AG10803 (cell line): ENCODE results near the gene PSMD5.
A peak's percentile ranks its signal among the peaks of the same experiment; 100 is the strongest.

Experiments
- DNase-seq: peaks from one replicate; pipeline ENCODE4 v3.0.0; 2010; ENCODE audit warnings: low read depth
- H3K4me3 ChIP-seq: 2 replicates; pipeline ENCODE4 v1.5.1; 2011; ENCODE audit warnings: mild to moderate bottlenecking, low read length, control low read depth
- TF ChIP-seq, protein P1 (sequence below): conservative IDR thresholded peaks from 2 replicates; pipeline ENCODE4 v1.5.1; 2011; ENCODE audit warnings: mild to moderate bottlenecking, low read length, control low read depth, inconsistent platforms

Gene PSMD5

DNA sequence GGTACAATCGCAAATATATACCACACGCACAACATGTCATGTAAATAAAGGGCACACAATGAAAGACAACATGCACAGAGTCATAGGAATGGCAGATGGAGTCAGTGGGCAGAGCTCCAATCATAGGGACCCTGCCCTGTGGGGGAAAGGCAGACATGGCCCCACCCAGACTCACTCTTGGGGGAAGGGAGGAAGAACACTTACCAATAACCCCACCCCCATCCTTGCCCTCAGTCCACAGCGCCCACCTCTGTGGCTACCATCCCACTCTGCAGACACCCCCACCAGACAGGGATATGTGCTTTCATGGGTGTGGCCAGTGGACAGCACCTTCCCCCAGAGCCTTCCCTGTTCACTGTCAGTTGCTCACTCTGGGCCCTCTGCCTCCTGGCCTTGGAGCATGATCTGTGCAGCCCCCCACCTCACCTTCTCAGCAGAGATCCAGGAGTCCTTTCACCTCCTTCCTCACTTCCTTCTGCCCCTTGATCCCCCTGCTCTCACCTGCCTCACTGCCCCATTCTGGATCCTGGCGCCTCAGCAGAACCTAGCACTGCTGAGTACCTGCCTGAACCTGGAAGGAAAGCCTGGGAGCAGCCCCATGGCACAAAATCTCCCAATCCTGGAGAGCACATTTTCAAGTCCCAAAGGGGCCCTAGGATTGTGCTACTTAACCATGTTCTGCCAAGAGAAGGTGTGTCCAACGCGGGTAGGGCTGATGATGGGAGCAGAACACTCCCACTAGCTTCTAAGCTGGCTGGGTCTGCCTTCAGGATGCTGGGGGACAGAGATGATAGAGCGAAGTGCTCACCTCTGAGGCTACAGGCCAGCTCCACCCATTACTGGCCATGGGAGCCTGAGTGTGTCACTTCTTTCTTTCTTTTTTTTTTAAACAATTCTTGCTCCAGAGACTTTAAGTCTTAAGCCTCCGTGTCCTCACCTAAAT, 35.7 kb upstream of the PSMD5 start:
- no peak for DNase-seq
- no peak overlapping the region for H3K4me3 ChIP-seq
- TF ChIP-seq, protein P1, sequence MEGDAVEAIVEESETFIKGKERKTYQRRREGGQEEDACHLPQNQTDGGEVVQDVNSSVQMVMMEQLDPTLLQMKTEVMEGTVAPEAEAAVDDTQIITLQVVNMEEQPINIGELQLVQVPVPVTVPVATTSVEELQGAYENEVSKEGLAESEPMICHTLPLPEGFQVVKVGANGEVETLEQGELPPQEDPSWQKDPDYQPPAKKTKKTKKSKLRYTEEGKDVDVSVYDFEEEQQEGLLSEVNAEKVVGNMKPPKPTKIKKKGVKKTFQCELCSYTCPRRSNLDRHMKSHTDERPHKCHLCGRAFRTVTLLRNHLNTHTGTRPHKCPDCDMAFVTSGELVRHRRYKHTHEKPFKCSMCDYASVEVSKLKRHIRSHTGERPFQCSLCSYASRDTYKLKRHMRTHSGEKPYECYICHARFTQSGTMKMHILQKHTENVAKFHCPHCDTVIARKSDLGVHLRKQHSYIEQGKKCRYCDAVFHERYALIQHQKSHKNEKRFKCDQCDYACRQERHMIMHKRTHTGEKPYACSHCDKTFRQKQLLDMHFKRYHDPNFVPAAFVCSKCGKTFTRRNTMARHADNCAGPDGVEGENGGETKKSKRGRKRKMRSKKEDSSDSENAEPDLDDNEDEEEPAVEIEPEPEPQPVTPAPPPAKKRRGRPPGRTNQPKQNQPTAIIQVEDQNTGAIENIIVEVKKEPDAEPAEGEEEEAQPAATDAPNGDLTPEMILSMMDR = no peak

DNA sequence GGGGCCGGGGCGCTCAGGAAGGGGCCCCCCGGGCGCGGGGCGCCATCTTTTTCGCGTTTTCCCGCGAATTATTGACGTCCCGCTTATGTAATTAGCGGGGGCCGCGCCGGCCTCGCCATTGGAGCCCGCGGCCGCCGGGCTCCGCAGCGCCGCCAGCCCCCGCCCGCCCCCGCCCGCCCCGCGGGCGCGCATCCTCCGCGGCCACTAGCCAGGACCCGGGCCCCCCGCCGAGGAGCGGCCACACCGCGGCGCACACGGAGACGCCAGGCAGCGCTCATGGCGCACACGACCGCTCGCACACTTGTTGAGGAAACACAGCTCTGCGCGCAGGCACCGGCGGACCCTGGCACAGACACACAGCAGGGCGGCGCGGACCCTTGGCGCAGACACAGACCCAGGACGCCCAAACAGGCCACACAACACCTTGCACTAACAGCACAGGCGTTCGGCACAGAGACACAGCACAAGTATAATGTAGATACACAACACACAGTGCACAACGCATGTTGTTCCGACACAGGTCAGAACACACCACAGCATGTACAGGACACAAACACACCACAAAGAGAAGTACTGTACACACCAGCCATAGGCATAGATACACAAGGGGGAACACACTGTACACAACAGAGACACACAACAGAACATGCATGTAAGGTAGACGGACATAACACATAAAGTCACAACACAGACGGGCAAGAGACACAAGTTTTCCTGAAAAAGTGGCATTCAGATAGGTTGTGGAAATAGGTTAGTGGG, 34.7 kb upstream of the PSMD5 start:
- TF ChIP-seq, protein P1 = 0 out of 2 replicates have a peak, but pooled peaks have one; percentile 6
- peak; percentile 44 for DNase-seq
- H3K4me3 ChIP-seq = peak overlapping the region; percentile 75

DNA sequence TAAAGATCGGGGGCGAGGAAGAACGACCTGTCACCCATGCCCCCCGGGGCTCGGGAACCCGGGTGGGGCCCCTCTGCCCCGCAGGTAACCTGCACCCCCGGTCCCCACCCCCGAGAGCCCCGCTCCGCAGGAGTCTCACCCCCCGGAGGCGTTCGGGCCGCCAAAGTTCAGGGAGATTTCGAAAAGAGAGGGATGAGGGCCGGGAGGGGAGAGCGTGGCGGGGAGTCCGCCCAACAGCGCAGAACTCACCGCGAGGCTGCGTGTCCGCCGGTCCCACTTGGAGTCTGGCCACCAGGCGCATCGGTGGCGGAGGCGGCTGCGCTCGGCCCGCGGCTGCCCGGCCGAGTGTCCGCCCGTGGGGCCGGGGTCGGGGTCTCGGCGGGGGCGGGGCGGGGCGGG, 34.1 kb upstream of the PSMD5 start, which contains the start of gene PHF19:
Gene PHF19, minus strand, starts transcription at position 347 of the 399 bp plus-strand sequence. CDS start 2,447 bp downstream, outside the sequence.
- DNase-seq = peak; percentile 20

DNA sequence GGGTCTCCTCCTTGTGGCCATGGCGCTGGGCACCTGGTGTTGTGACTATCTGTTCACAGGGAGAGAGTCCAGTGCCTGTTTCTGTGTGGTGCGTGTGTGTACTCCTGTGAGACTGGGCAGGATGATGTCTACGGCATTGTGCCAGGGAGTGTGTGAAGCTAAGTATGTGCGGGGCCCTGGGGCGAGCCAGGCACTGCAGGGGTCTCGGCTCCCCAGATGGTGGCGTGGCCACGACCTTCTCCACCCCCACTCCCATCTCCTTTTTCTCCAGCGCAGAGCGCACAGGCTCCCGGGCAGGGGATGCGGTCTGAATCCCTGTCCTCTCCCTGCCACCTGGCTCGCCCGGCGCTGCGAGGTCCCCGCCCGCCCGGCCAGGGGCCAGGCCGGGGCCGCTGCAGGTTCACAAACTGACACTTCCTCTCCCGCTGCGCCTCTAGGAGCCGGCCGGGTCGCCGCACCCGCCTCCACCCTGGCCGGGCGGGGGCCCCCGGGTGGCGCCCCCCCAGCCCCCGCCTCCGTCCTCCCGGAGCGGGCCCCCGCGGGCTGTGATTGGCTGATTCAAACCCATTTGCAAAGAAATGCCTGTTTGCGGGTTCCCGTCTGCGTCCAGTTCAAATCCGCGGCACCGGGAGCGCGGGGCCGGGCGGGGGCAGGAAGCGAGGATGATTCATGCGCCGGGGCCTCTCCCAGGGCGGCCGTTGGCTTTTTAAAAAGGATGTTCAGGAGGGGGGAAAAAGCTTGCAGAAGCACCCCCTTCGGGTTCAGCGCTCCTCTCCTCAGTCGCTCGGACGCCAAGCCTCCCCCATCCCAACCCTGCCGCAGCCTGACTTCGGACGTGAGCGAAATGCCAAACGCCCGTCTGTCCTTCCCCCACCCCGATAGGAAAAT, 33.5 kb upstream of the PSMD5 start:
- TF ChIP-seq, protein P1 = no peak; the same call in 1 of the 2 replicates
- H3K4me3 ChIP-seq = peak overlapping the region; percentile 75
- peak; percentile 75 for DNase-seq

More for the DNA sequence above, 34.1 kb upstream of the PSMD5 start, which contains the start of gene PHF19:
- TF ChIP-seq, protein P1 = no peak
- peak within 1 kb of the TSS; percentile 75 for H3K4me3 ChIP-seq

DNA sequence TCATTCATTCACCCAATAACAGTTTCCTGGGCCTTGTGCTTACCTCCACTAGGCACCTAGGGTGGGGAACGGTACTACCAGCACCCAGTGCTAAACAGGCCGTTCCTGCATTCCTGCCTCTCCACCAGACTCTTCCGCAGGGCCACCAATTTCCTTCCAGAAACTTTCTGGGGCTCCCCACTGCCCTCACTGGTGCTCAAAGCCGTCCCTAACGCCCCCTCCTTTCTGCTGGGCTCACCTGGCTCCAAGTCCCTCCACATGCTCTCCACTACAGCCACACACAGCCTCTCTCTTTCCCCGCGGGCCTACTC, 32.9 kb upstream of the PSMD5 start:
- DNase-seq = no peak
- TF ChIP-seq, protein P1 = no peak; the same call in 1 of the 2 replicates
- H3K4me3 ChIP-seq = peak overlapping the region; percentile 75

DNA sequence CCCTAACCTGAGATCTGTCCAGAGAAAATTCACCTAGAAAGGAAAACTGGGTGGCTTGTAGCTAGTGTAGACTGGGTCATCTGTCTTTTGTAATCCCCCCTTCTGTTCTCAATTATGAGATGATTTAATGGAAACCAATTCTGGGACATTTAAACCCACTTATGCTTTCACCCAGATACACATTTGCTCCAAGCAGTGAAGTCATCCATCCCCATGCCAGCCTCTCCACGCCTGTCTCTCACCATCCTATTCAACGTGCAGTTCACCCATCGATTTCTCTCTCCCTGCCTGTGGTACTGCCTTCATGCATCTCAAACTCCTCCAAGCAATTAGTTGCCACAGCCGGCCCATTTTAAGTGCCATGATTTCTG, 32.5 kb upstream of the PSMD5 start:
- TF ChIP-seq, protein P1 = no peak
- H3K4me3 ChIP-seq = no peak overlapping the region

More for the DNA sequence above, 32.5 kb upstream of the PSMD5 start:
- DNase-seq = no peak
